ENCODE measurements around the gene PRG3.

Gene PRG3

GRCh38 chr11:57391539-57391938 lies 10.6 kb upstream of the PRG3 start:
- Histone ChIP-seq H3K9me3 (ENCODE audit: low read length) (no peaks in the 10 kb centered on the region), H2AFZ (ENCODE audit: low read depth, low read length) (no peak overlapping the region), H3K36me3 (ENCODE audit: insufficient read depth, low read length) (no peaks in the 10 kb centered on the region), H3K4me3 (ENCODE audit: low read length) (no peak overlapping the region), H3K27me3 (ENCODE audit: insufficient read depth, low read length) (no peaks in the 10 kb centered on the region), H3K4me1 (ENCODE audit: insufficient read depth, low read length) (no peaks in the 10 kb centered on the region)

- Histone ChIP-seq H3K9me3 (ENCODE audit: low read length) (no peaks in the 10 kb centered on the region), H3K36me3 (ENCODE audit: insufficient read depth, low read length) (no peaks in the 10 kb centered on the region), H2AFZ (ENCODE audit: low read depth, low read length) (no peak overlapping the region), H3K4me1 (ENCODE audit: insufficient read depth, low read length) (no peaks in the 10 kb centered on the region), H3K4me3 (ENCODE audit: low read length) (no peak overlapping the region), H3K27me3 (ENCODE audit: insufficient read depth, low read length) (no peaks in the 10 kb centered on the region)
These were observed 10.2 kb upstream of the PRG3 start for GRCh38 chr11:57391111-57391510.

GRCh38 chr11:57390535-57390934 lies 9.6 kb upstream of the PRG3 start, which contains the start of gene PRG2:
Gene PRG2 (minus strand): TSS chr11:57390650. CDS start chr11:57389944, 706 bp downstream.
- no peak within 1 kb of the TSS for H3K4me3 ChIP-seq (ENCODE audit: low read length)
- no peaks in the 10 kb centered on the region for H3K9me3 ChIP-seq (ENCODE audit: low read length)
- H3K36me3 ChIP-seq (ENCODE audit: insufficient read depth, low read length), result no peaks in the 10 kb centered on the region
- no peaks in the 10 kb centered on the region for H3K4me1 ChIP-seq (ENCODE audit: insufficient read depth, low read length)
- no peak within 1 kb of the TSS for H2AFZ ChIP-seq (ENCODE audit: low read depth, low read length)
- peaks cover 2% of the 10 kb centered on the region for H3K27me3 ChIP-seq (ENCODE audit: insufficient read depth, low read length)

GRCh38 chr11:57387289-57388030 lies 6.5 kb upstream of the PRG3 start:
- Histone ChIP-seq H3K9me3 (ENCODE audit: low read length) (no peaks in the 10 kb centered on the region), H2AFZ (ENCODE audit: low read depth, low read length) (no peak overlapping the region), H3K4me3 (ENCODE audit: low read length) (no peak overlapping the region), H3K4me1 (ENCODE audit: insufficient read depth, low read length) (no peaks in the 10 kb centered on the region), H3K27me3 (ENCODE audit: insufficient read depth, low read length) (peaks cover 2% of the 10 kb centered on the region), H3K36me3 (ENCODE audit: insufficient read depth, low read length) (no peaks in the 10 kb centered on the region)

- H3K4me1 ChIP-seq (ENCODE audit: insufficient read depth, low read length), result no peaks in the 10 kb centered on the region
- H3K9me3 ChIP-seq (ENCODE audit: low read length), result no peaks in the 10 kb centered on the region
- no peak overlapping the region for H2AFZ ChIP-seq (ENCODE audit: low read depth, low read length)
- no peak overlapping the region for H3K4me3 ChIP-seq (ENCODE audit: low read length)
- H3K27me3 ChIP-seq (ENCODE audit: insufficient read depth, low read length), result peaks cover 2% of the 10 kb centered on the region
- H3K36me3 ChIP-seq (ENCODE audit: insufficient read depth, low read length), result no peaks in the 10 kb centered on the region
These were observed 5.4 kb upstream of the PRG3 start for GRCh38 chr11:57386178-57386940.

GRCh38 chr11:57379732-57380131 lies 1.2 kb downstream of the PRG3 start:
- H3K27me3 ChIP-seq (ENCODE audit: insufficient read depth, low read length), result no peaks in the 10 kb centered on the region

GRCh38 chr11:57378186-57378585 lies 2.8 kb downstream of the PRG3 start:
- H3K4me3 ChIP-seq (ENCODE audit: low read length), result no peak overlapping the region
- H3K27me3 ChIP-seq (ENCODE audit: insufficient read depth, low read length), result peaks cover under 1% of the 10 kb centered on the region
- H2AFZ ChIP-seq (ENCODE audit: low read depth, low read length), result no peak overlapping the region
- no peaks in the 10 kb centered on the region for H3K4me1 ChIP-seq (ENCODE audit: insufficient read depth, low read length)
- H3K9me3 ChIP-seq (ENCODE audit: low read length), result no peaks in the 10 kb centered on the region
- no peaks in the 10 kb centered on the region for H3K36me3 ChIP-seq (ENCODE audit: insufficient read depth, low read length)

More at GRCh38 chr11:57379732-57380131, 1.2 kb downstream of the PRG3 start:
- Histone ChIP-seq H3K4me1 (ENCODE audit: insufficient read depth, low read length) (no peaks in the 10 kb centered on the region), H3K4me3 (ENCODE audit: low read length) (no peak overlapping the region), H2AFZ (ENCODE audit: low read depth, low read length) (no peak overlapping the region), H3K9me3 (ENCODE audit: low read length) (no peaks in the 10 kb centered on the region), H3K36me3 (ENCODE audit: insufficient read depth, low read length) (no peaks in the 10 kb centered on the region)

- H3K27me3 ChIP-seq (ENCODE audit: insufficient read depth, low read length), result peaks cover 5% of the 10 kb centered on the region
- H3K36me3 ChIP-seq (ENCODE audit: insufficient read depth, low read length), result no peaks in the 10 kb centered on the region
- no peaks in the 10 kb centered on the region for H3K4me1 ChIP-seq (ENCODE audit: insufficient read depth, low read length)
- no peak overlapping the region for H2AFZ ChIP-seq (ENCODE audit: low read depth, low read length)
- H3K9me3 ChIP-seq (ENCODE audit: low read length), result no peaks in the 10 kb centered on the region
- H3K4me3 ChIP-seq (ENCODE audit: low read length), result no peak overlapping the region
These were observed 3.8 kb downstream of the PRG3 start for GRCh38 chr11:57377107-57377506.

GRCh38 chr11:57376095-57377090 lies 4.6 kb downstream of the PRG3 start:
- no peaks in the 10 kb centered on the region for H3K4me1 ChIP-seq (ENCODE audit: insufficient read depth, low read length)
- no peaks in the 10 kb centered on the region for H3K9me3 ChIP-seq (ENCODE audit: low read length)
- H3K36me3 ChIP-seq (ENCODE audit: insufficient read depth, low read length), result no peaks in the 10 kb centered on the region
- peaks cover 5% of the 10 kb centered on the region for H3K27me3 ChIP-seq (ENCODE audit: insufficient read depth, low read length)
- no peak overlapping the region for H3K4me3 ChIP-seq (ENCODE audit: low read length)
- H2AFZ ChIP-seq (ENCODE audit: low read depth, low read length), result no peak overlapping the region

- H2AFZ ChIP-seq (ENCODE audit: low read depth, low read length), result no peak overlapping the region
- H3K27me3 ChIP-seq (ENCODE audit: insufficient read depth, low read length), result peaks cover 5% of the 10 kb centered on the region
- H3K9me3 ChIP-seq (ENCODE audit: low read length), result no peaks in the 10 kb centered on the region
- no peak overlapping the region for H3K4me3 ChIP-seq (ENCODE audit: low read length)
- no peaks in the 10 kb centered on the region for H3K4me1 ChIP-seq (ENCODE audit: insufficient read depth, low read length)
- H3K36me3 ChIP-seq (ENCODE audit: insufficient read depth, low read length), result no peaks in the 10 kb centered on the region
These were observed 5.5 kb downstream of the PRG3 start for GRCh38 chr11:57375490-57375889.

- Histone ChIP-seq H3K27me3 (ENCODE audit: insufficient read depth, low read length) (peaks cover 5% of the 10 kb centered on the region), H2AFZ (ENCODE audit: low read depth, low read length) (no peak overlapping the region), H3K4me1 (ENCODE audit: insufficient read depth, low read length) (no peaks in the 10 kb centered on the region), H3K9me3 (ENCODE audit: low read length) (no peaks in the 10 kb centered on the region), H3K36me3 (ENCODE audit: insufficient read depth, low read length) (no peaks in the 10 kb centered on the region), H3K4me3 (ENCODE audit: low read length) (no peak overlapping the region)
These were observed 6.0 kb downstream of the PRG3 start for GRCh38 chr11:57374966-57375365.

GRCh38 chr11:57373146-57373545 lies 7.8 kb downstream of the PRG3 start:
- no peaks in the 10 kb centered on the region for H3K4me1 ChIP-seq (ENCODE audit: insufficient read depth, low read length)
- no peaks in the 10 kb centered on the region for H3K36me3 ChIP-seq (ENCODE audit: insufficient read depth, low read length)
- H2AFZ ChIP-seq (ENCODE audit: low read depth, low read length), result no peak overlapping the region
- H3K27me3 ChIP-seq (ENCODE audit: insufficient read depth, low read length), result peaks cover 5% of the 10 kb centered on the region
- no peak overlapping the region for H3K4me3 ChIP-seq (ENCODE audit: low read length)
- no peaks in the 10 kb centered on the region for H3K9me3 ChIP-seq (ENCODE audit: low read length)
